Endothelial cell of umbilical vein (primary cell): Measurements from ENCODE around the gene ZNF33B.

ENCODE experiments used
- EZH2 ChIP-seq: IDR thresholded peaks from 2 replicates; pipeline ENCODE4 v1.6.1; 2012; ENCODE audit warnings: borderline replicate concordance, low read depth, mild to moderate bottlenecking, moderate library complexity, low read length, inconsistent platforms; ENCODE audit not compliant: severe bottlenecking
- POLR2A ChIP-seq: IDR thresholded peaks from 2 replicates; pipeline ENCODE4 v1.6.1; 2012; ENCODE audit warnings: low read depth, mild to moderate bottlenecking, control low read depth, low read length
- POLR2AphosphoS5 ChIP-seq: IDR thresholded peaks from 2 replicates; pipeline ENCODE4 v1.6.1; 2012; ENCODE audit warnings: low read depth, mild to moderate bottlenecking, control low read depth, low read length, moderate library complexity; ENCODE audit not compliant: insufficient read depth
- TF ChIP-seq, protein P1 (sequence below): IDR thresholded peaks from 2 replicates; pipeline ENCODE4 v1.6.1; 2011; ENCODE audit not compliant: insufficient read depth, insufficient read length
- TF ChIP-seq, protein P2 (sequence below), 2 donors: IDR thresholded peaks; 1 replicate in 1 of 2; 2 replicates in 1 of 2; pipeline ENCODE4 v1.5.1; 2011; ENCODE audit warnings: low read length in 2 of 2, mild to moderate bottlenecking in 2 of 2, moderate library complexity in 2 of 2, control low read depth in 1 of 2, inconsistent platforms in 1 of 2, low read depth in 1 of 2; ENCODE audit not compliant: insufficient read depth in 1 of 2; ENCODE audit errors: extremely low read depth in 1 of 2

DNA sequence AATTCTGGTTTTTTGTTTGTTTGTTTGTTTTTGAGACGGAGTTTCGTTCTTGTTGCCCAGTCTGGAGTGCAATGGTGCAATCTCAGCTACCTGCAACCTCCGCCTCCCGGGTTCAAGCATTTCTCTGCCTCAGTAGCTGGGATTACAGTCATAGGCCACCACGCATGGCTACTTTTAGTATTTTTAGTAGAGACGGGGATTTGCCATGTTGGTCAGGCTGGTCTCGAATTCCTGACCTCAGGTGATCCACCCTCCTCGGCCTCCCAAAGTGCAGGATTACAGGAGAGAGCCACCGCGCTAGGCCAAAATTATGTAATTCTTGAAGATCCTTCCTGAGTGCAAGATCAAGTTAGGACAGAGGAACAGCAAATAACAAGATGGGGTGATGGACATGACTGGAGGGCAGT is 719 bp downstream of the ZNF33B start:
- TF ChIP-seq, protein P1, sequence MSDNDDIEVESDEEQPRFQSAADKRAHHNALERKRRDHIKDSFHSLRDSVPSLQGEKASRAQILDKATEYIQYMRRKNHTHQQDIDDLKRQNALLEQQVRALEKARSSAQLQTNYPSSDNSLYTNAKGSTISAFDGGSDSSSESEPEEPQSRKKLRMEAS = no peak
- TF ChIP-seq POLR2A (no peak), EZH2 (no peak), POLR2AphosphoS5 (no peak)
- TF ChIP-seq, protein P2, sequence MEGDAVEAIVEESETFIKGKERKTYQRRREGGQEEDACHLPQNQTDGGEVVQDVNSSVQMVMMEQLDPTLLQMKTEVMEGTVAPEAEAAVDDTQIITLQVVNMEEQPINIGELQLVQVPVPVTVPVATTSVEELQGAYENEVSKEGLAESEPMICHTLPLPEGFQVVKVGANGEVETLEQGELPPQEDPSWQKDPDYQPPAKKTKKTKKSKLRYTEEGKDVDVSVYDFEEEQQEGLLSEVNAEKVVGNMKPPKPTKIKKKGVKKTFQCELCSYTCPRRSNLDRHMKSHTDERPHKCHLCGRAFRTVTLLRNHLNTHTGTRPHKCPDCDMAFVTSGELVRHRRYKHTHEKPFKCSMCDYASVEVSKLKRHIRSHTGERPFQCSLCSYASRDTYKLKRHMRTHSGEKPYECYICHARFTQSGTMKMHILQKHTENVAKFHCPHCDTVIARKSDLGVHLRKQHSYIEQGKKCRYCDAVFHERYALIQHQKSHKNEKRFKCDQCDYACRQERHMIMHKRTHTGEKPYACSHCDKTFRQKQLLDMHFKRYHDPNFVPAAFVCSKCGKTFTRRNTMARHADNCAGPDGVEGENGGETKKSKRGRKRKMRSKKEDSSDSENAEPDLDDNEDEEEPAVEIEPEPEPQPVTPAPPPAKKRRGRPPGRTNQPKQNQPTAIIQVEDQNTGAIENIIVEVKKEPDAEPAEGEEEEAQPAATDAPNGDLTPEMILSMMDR (IDR thresholded peaks at IDR 0.05; ENCODE audit: extremely low read depth in 1 of 2, insufficient read depth in 1 of 2, low read depth in 1 of 2, low read length in 2 of 2) = no peak
